ENCODE measurements around the gene NKAPD1. TPM values are rescaled to one million over a fixed set of nuclear protein-coding genes. Genes with fewer than 3 reads are reported as not detected.

NKAPD1 gene
- 25.7 and 25.9 TPM in 2 replicates for total RNA-seq

GRCh38 chr11:112073941-112074811 lies at the start of gene NKAPD1, which contains the start of gene PIH1D2:
Gene NKAPD1, plus strand, starts transcription at chr11:112074299. Its CDS starts 1,276 bp downstream, at chr11:112075575.
Gene PIH1D2, minus strand, starts transcription at chr11:112074017. Its CDS starts 843 bp downstream, at chr11:112073174.

GRCh38 chr11:112024773-112025678 lies 49.1 kb upstream of the NKAPD1 start, which contains the start of gene DLAT:
Gene DLAT, plus strand, starts transcription at chr11:112025408. Its CDS starts 65 bp downstream, at chr11:112025473.

GRCh38 chr11:112086422-112087191 lies 12.5 kb downstream of the NKAPD1 start, which contains the start of the genes SDHD and TIMM8B:
Gene SDHD, plus strand, starts transcription at chr11:112086873. Its CDS starts 35 bp downstream, at chr11:112086908.
Gene TIMM8B, minus strand, starts transcription at chr11:112086756. Its CDS starts 33 bp downstream, at chr11:112086723.

Other genes starting within 250 kb of the NKAPD1 start
- 39.1 and 39.3 TPM in 2 replicates for gene ALG9, start 202.7 kb upstream of the NKAPD1 start, total RNA-seq
- gene FDXACB1, start 195.1 kb upstream of the NKAPD1 start, total RNA-seq, result 2.7 and 4.2 TPM in 2 replicates
- 7.0 and 9.0 TPM in 2 replicates for gene CFAP68, start 194.8 kb upstream of the NKAPD1 start, total RNA-seq
- 2.5 and 6.0 TPM in 2 replicates for gene CRYAB, start 162.5 kb upstream of the NKAPD1 start, total RNA-seq
- gene HSPB2, start 161.6 kb upstream of the NKAPD1 start, total RNA-seq, result 0.25 TPM in 1 of 2 replicates, not detected in the other
- gene C11orf52, start 155.4 kb upstream of the NKAPD1 start, total RNA-seq, result 0.11 and 0.25 TPM in 2 replicates
- 9.3 and 16.0 TPM in 2 replicates for gene DIXDC1, start 137.0 kb upstream of the NKAPD1 start, total RNA-seq
- gene DLAT, start 48.9 kb upstream of the NKAPD1 start, total RNA-seq, result 29.6 and 46.5 TPM in 2 replicates
- 0.87 and 2.2 TPM in 2 replicates for gene PIH1D2, start 282 bp upstream of the NKAPD1 start, total RNA-seq
- gene TIMM8B, start 12.5 kb downstream of the NKAPD1 start, total RNA-seq, result 34.0 and 38.1 TPM in 2 replicates
- gene SDHD, start 12.6 kb downstream of the NKAPD1 start, total RNA-seq, result 127 and 142 TPM in 2 replicates
- 2.0 and 2.3 TPM in 2 replicates for gene IL18, start 89.8 kb downstream of the NKAPD1 start, total RNA-seq
- gene TEX12, start 93.1 kb downstream of the NKAPD1 start, total RNA-seq, result 0.11 and 0.25 TPM in 2 replicates
- 6.1 and 15.3 TPM in 2 replicates for gene BCO2, start 101.2 kb downstream of the NKAPD1 start, total RNA-seq
- 58.4 and 86.8 TPM in 2 replicates for gene PTS, start 152.1 kb downstream of the NKAPD1 start, total RNA-seq
- not detected in 2 replicates for gene PLET1, start 186.6 kb downstream of the NKAPD1 start, total RNA-seq

Measured in uterine smooth muscle cell (primary cell).